Neuronal stem cell (in vitro differentiated cells): ENCODE results near the gene PPWD1.

Source experiments
- DNase-seq: peaks from one replicate; pipeline ENCODE4 v3.0.0-alpha.2; 2013; ENCODE audit warnings: low spot score
- H2AFZ ChIP-seq: one replicate; pipeline ENCODE4 v1.6.1; 2013; ENCODE audit warnings: mild to moderate bottlenecking, low read length, inconsistent platforms
- H2AK5ac ChIP-seq: 2 replicates; pipeline ENCODE4 v1.6.1; 2013; ENCODE audit warnings: low read depth, mild to moderate bottlenecking, inconsistent platforms, low read length, moderate library complexity, mixed read lengths
- H2BK120ac ChIP-seq: 2 replicates; pipeline ENCODE4 v1.6.1; 2013; ENCODE audit warnings: low read depth, mild to moderate bottlenecking, inconsistent platforms, low read length, moderate library complexity, mixed read lengths
- H2BK12ac ChIP-seq: one replicate; pipeline ENCODE4 v1.6.1; 2013; ENCODE audit warnings: low read length, inconsistent platforms
- H2BK15ac ChIP-seq: 2 replicates; pipeline ENCODE4 v1.6.1; 2013; ENCODE audit warnings: mild to moderate bottlenecking, low read length, inconsistent platforms, mixed read lengths
- H2BK5ac ChIP-seq: one replicate; pipeline ENCODE4 v1.6.1; 2013; ENCODE audit warnings: inconsistent platforms, mild to moderate bottlenecking, low read length, moderate library complexity
- H3K14ac ChIP-seq: one replicate; pipeline ENCODE4 v1.6.1; 2013; ENCODE audit warnings: low read length, inconsistent platforms
- H3K18ac ChIP-seq: 2 replicates; pipeline ENCODE4 v1.6.1; 2013; ENCODE audit warnings: low read length, inconsistent platforms
- H3K23ac ChIP-seq: 2 replicates; pipeline ENCODE4 v1.6.1; 2013; ENCODE audit warnings: low read depth, mild to moderate bottlenecking, mixed read lengths, low read length, inconsistent platforms; ENCODE audit not compliant: poor library complexity
- H3K27ac ChIP-seq: replicated peaks from 3 replicates; pipeline ENCODE4 v1.5.1; 2013; ENCODE audit warnings: low read length, inconsistent platforms
- H3K27me3 ChIP-seq, 3 experiments: 2 replicates each; pipeline ENCODE4 v1.6.1; 2013; ENCODE audit warnings: low read length in 3 of 3, mild to moderate bottlenecking in 2 of 3, inconsistent platforms in 1 of 3, low read depth in 1 of 3, mixed read lengths in 1 of 3, moderate library complexity in 1 of 3; ENCODE audit not compliant: control insufficient read depth in 3 of 3, insufficient read depth in 3 of 3
- H3K36me3 ChIP-seq, 2 donors: replicated peaks in 1 of 2; 2 replicates each; pipeline ENCODE4 v1.6.1; 2013; ENCODE audit warnings: low read length in 2 of 2; ENCODE audit not compliant: control insufficient read depth in 2 of 2, insufficient read depth in 2 of 2
- H3K4ac ChIP-seq: 2 replicates; pipeline ENCODE4 v1.6.1; 2013; ENCODE audit warnings: inconsistent platforms, mild to moderate bottlenecking, low read length, moderate library complexity
- H3K4me1 ChIP-seq, 2 donors: 1 replicate in 1 of 2; 2 replicates in 1 of 2; pipeline ENCODE4 v1.6.1; 2013; ENCODE audit warnings: low read length in 2 of 2, low read depth in 1 of 2; ENCODE audit not compliant: control insufficient read depth in 2 of 2, insufficient read depth in 1 of 2
- H3K4me2 ChIP-seq: one replicate; pipeline ENCODE4 v1.6.1; 2013; ENCODE audit warnings: mild to moderate bottlenecking, low read length, inconsistent platforms; ENCODE audit not compliant: insufficient read depth, poor library complexity, severe bottlenecking
- H3K4me3 ChIP-seq, 2 donors: 2 replicates each; pipeline ENCODE4 v1.5.1; 2013; ENCODE audit warnings: low read length in 2 of 2, mild to moderate bottlenecking in 2 of 2, inconsistent platforms in 1 of 2, moderate library complexity in 1 of 2
- H3K79me1 ChIP-seq: one replicate; pipeline ENCODE4 v1.6.1; 2013; ENCODE audit warnings: low read depth, mild to moderate bottlenecking, inconsistent platforms, low read length, moderate library complexity
- H3K9ac ChIP-seq: one replicate; pipeline ENCODE4 v1.6.1; 2013; ENCODE audit warnings: mild to moderate bottlenecking, low read depth, low read length, inconsistent platforms; ENCODE audit not compliant: poor library complexity
- H3K9me3 ChIP-seq, 2 donors: replicated peaks in 1 of 2; 2 replicates each; pipeline versions ENCODE3 to v1.6.1; 2013; ENCODE audit warnings: low read length in 2 of 2, mild to moderate bottlenecking in 2 of 2, inconsistent platforms in 1 of 2, low read depth in 1 of 2, mixed read lengths in 1 of 2, moderate library complexity in 1 of 2; ENCODE audit not compliant: control insufficient read depth in 2 of 2, insufficient read depth in 1 of 2
- H4K8ac ChIP-seq: one replicate; pipeline ENCODE4 v1.6.1; 2013; ENCODE audit warnings: low read depth, mild to moderate bottlenecking, inconsistent platforms, low read length, moderate library complexity
- H4K91ac ChIP-seq: one replicate; pipeline ENCODE4 v1.6.1; 2013; ENCODE audit warnings: low read length, low read depth, mild to moderate bottlenecking, inconsistent platforms; ENCODE audit not compliant: poor library complexity
- whole genome bisulfite sequencing, 2 donors: extraction: QIAGEN DNeasy Blood & Tissue Kit; methylation state at CpG; one replicate each; pipeline ENCODE4 v1.1.7; 2013; ENCODE audit warnings: missing lambda C conversion rate in 2 of 2, mixed read lengths in 1 of 2; ENCODE audit not compliant: insufficient read length in 2 of 2, insufficient replicate concordance in 1 of 2; ENCODE audit errors: extremely low coverage in 2 of 2; 5-methylcytosine and 5-hydroxymethylcytosine counted together

The PPWD1 gene

GRCh38 chr5:65539827-65540226, 23.3 kb upstream of the PPWD1 start:
- no peak overlapping the region for H4K8ac ChIP-seq
- DNase-seq: no peak
- H3K27ac ChIP-seq: no peak overlapping the region
- H2BK120ac ChIP-seq: no peak overlapping the region
- H3K4me2 ChIP-seq: no peak overlapping the region
- peaks cover 11 to 94% of the 10 kb centered on the region in 2 donors for H3K36me3 ChIP-seq
- H2AK5ac ChIP-seq: no peak overlapping the region
- H3K4ac ChIP-seq: no peak overlapping the region
- peak overlapping the region in 1 of 2 donors; percentile 43 for H3K4me3 ChIP-seq
- H3K79me1 ChIP-seq: no peaks in the 10 kb centered on the region
- no peaks in the 10 kb centered on the region for H3K4me1 ChIP-seq
- no peak overlapping the region for H2BK12ac ChIP-seq
- no peak overlapping the region for H3K9ac ChIP-seq
- no peak overlapping the region for H2BK15ac ChIP-seq
- no peaks in the 10 kb centered on the region for H3K9me3 ChIP-seq
- H3K27me3 ChIP-seq: no peaks in the 10 kb centered on the region
- H3K18ac ChIP-seq: no peak overlapping the region
- H3K14ac ChIP-seq: no peak overlapping the region
- no peak overlapping the region for H3K23ac ChIP-seq
- no peak overlapping the region for H4K91ac ChIP-seq
- H2BK5ac ChIP-seq: no peak overlapping the region
- H2AFZ ChIP-seq: no peak overlapping the region

- Histone ChIP-seq H2BK120ac (no peak overlapping the region), H3K9ac (no peak overlapping the region), H3K79me1 (no peaks in the 10 kb centered on the region), H3K4me3 (no peak overlapping the region), H2AK5ac (no peak overlapping the region), H3K4ac (no peak overlapping the region), H3K27me3 (no peaks in the 10 kb centered on the region), H3K9me3 (no peaks in the 10 kb centered on the region), H3K36me3 (peaks cover 17 to 99% of the 10 kb centered on the region in 2 donors), H4K91ac (no peak overlapping the region), H2BK5ac (no peak overlapping the region), H2AFZ (no peak overlapping the region), H3K4me2 (no peak overlapping the region), H3K14ac (no peak overlapping the region), H4K8ac (no peak overlapping the region), H2BK12ac (no peak overlapping the region), H2BK15ac (no peak overlapping the region), H3K18ac (no peak overlapping the region), H3K4me1 (no peaks in the 10 kb centered on the region), H3K23ac (no peak overlapping the region), H3K27ac (no peak overlapping the region)
- WGBS, 2 donors: no CpG with 5 or more reads among the region's 4 CpGs
- DNase-seq: no peak
These were observed 18.6 kb upstream of the PPWD1 start for GRCh38 chr5:65544473-65544872.

GRCh38 chr5:65546141-65546540, 17.0 kb upstream of the PPWD1 start:
- Histone ChIP-seq H3K27ac (no peak overlapping the region), H3K4me1 (no peaks in the 10 kb centered on the region), H3K27me3 (no peaks in the 10 kb centered on the region), H3K9ac (no peak overlapping the region), H2AK5ac (no peak overlapping the region), H3K4me2 (no peak overlapping the region), H2BK15ac (no peak overlapping the region), H4K8ac (no peak overlapping the region), H2BK120ac (no peak overlapping the region), H3K4me3 (no peak overlapping the region), H4K91ac (no peak overlapping the region), H3K4ac (no peak overlapping the region), H3K23ac (no peak overlapping the region), H3K18ac (no peak overlapping the region), H2BK5ac (no peak overlapping the region), H3K36me3 (peaks cover 19 to 99% of the 10 kb centered on the region in 2 donors), H2AFZ (no peak overlapping the region), H3K9me3 (no peaks in the 10 kb centered on the region), H3K14ac (no peak overlapping the region), H2BK12ac (no peak overlapping the region), H3K79me1 (no peaks in the 10 kb centered on the region)
- DNase-seq: no peak
- WGBS, 2 donors: no CpG with 5 or more reads among the region's 5 CpGs

GRCh38 chr5:65548281-65548680, 14.8 kb upstream of the PPWD1 start:
- H3K27me3 ChIP-seq: no peaks in the 10 kb centered on the region
- H2BK15ac ChIP-seq: no peak overlapping the region
- H3K4me2 ChIP-seq: no peak overlapping the region
- no peak overlapping the region for H2BK120ac ChIP-seq
- no peak overlapping the region for H4K91ac ChIP-seq
- no peak overlapping the region for H3K9ac ChIP-seq
- peaks cover 14 to 99% of the 10 kb centered on the region in 2 donors for H3K36me3 ChIP-seq
- no peak overlapping the region for H2AFZ ChIP-seq
- H3K9me3 ChIP-seq: no peaks in the 10 kb centered on the region
- H3K4me3 ChIP-seq: no peak overlapping the region
- no peak overlapping the region for H3K14ac ChIP-seq
- no peak overlapping the region for H3K4ac ChIP-seq
- no peaks in the 10 kb centered on the region for H3K4me1 ChIP-seq
- no peaks in the 10 kb centered on the region for H3K79me1 ChIP-seq
- no peak overlapping the region for H3K18ac ChIP-seq
- no CpG with 5 or more reads among the region's 7 CpGs for WGBS, 2 donors
- no peak overlapping the region for H3K27ac ChIP-seq
- H2BK5ac ChIP-seq: no peak overlapping the region
- no peak for DNase-seq
- H2BK12ac ChIP-seq: no peak overlapping the region
- no peak overlapping the region for H3K23ac ChIP-seq
- no peak overlapping the region for H4K8ac ChIP-seq
- H2AK5ac ChIP-seq: no peak overlapping the region
